GM23338 (cell line): Measurements from ENCODE around the gene PAF1.

ENCODE experiments used
- CREB1 ChIP-seq: fragments of 250-450 bp; sonication (Bioruptor Pico); IDR thresholded peaks from 2 replicates; pipeline ENCODE4 v1.5.0; 2020; ENCODE audit warnings: low read depth, mild to moderate bottlenecking, moderate library complexity
- CTCF ChIP-seq, 2 experiments: fragments of 200-600 bp in 1 of 2; sonication (generic) in 1 of 2; conservative IDR thresholded peaks; 2 replicates each; pipeline versions ENCODE4 v1.5.1 to v1.6.1; 2016 to 2017; ENCODE audit warnings: antibody characterized with exemption in 2 of 2, low read depth in 2 of 2, mild to moderate bottlenecking in 2 of 2, moderate library complexity in 1 of 2
- ETS1 ChIP-seq: IDR thresholded peaks from 2 replicates; pipeline ENCODE4 v1.6.1; 2016; ENCODE audit warnings: antibody characterized with exemption
- EZH2 ChIP-seq: fragments of 200-600 bp; sonication (generic); IDR thresholded peaks from one replicate; pipeline ENCODE4 v1.8.0; 2017; ENCODE audit warnings: antibody characterized with exemption, mild to moderate bottlenecking, low read depth; ENCODE audit not compliant: unreplicated experiment
- EZH2phosphoT487 ChIP-seq: fragments of 200-600 bp; sonication (generic); IDR thresholded peaks from one replicate; pipeline ENCODE4 v1.8.1; 2018; ENCODE audit warnings: antibody characterized with exemption; ENCODE audit not compliant: unreplicated experiment
- JUNB ChIP-seq: IDR thresholded peaks from one replicate; pipeline ENCODE4 v1.6.1; 2016; ENCODE audit warnings: antibody characterized with exemption; ENCODE audit not compliant: unreplicated experiment
- POLR2AphosphoS5 ChIP-seq: IDR thresholded peaks from 2 replicates; pipeline ENCODE4 v1.6.1; 2016; ENCODE audit warnings: antibody characterized with exemption, low read depth
- ZNF114 ChIP-seq: fragments of 250-450 bp; sonication (Bioruptor Pico); IDR thresholded peaks from 2 replicates; pipeline ENCODE4 v1.5.0; 2020; ENCODE audit warnings: mild to moderate bottlenecking, moderate library complexity

- TF ChIP-seq EZH2phosphoT487 (no peak), CTCF (conservative IDR thresholded peaks at IDR 0.05; ENCODE audit: low read depth in 2 of 2) (no peak), ETS1 (no peak), ZNF114 (CRISPR knock-in tag) (no peak), EZH2 (no peak), CREB1 (CRISPR knock-in tag) (no peak), POLR2AphosphoS5 (no peak), JUNB (no peak)
Measured at GRCh38 chr19:39379865-39380396, 11.0 kb downstream of the PAF1 start.
